Thoracic aorta (tissue), 2 donors: Measurements from ENCODE around the gene MAP3K4. TPM values are rescaled to one million over a fixed set of nuclear protein-coding genes. Genes with fewer than 3 reads are reported as not detected.

Experiments
- ATAC-seq: fragments of 150-250 bp; one replicate; pipeline ENCODE4 v1.8.0; 2017; ENCODE audit warnings: low read depth; ENCODE audit not compliant: insufficient number of reproducible peaks, low FRiP score
- DNase-seq: peaks from one replicate; pipeline ENCODE4 v3.0.0-alpha.2; 2020; ENCODE audit warnings: low spot score
- H3K27ac ChIP-seq, 2 donors: fragments of 200-600 bp; sonication (generic); 1 replicate in 1 of 2; 2 replicates in 1 of 2; pipeline ENCODE4 v1.5.1; 2016; ENCODE audit warnings: mild to moderate bottlenecking in 2 of 2, moderate library complexity in 2 of 2
- H3K27me3 ChIP-seq: fragments of 200-600 bp; sonication (generic); replicated peaks from 2 replicates; pipeline ENCODE4 v1.6.0; 2016; ENCODE audit warnings: mild to moderate bottlenecking; ENCODE audit not compliant: insufficient read depth
- H3K36me3 ChIP-seq: fragments of 200-600 bp; sonication (generic); one replicate; pipeline ENCODE4 v1.5.1; 2016
- H3K4me1 ChIP-seq, 2 donors: fragments of 200-600 bp; sonication (generic); 1 replicate in 1 of 2; 2 replicates in 1 of 2; pipeline versions ENCODE4 v1.5.1 to v1.6.0; 2016; ENCODE audit warnings: low read depth in 2 of 2, mild to moderate bottlenecking in 1 of 2; ENCODE audit not compliant: control insufficient read depth in 1 of 2
- H3K4me3 ChIP-seq: fragments of 200-600 bp; sonication (generic); 2 replicates; pipeline ENCODE4 v1.5.1; 2016; ENCODE audit warnings: mild to moderate bottlenecking
- H3K9me3 ChIP-seq: fragments of 200-600 bp; sonication (generic); 2 replicates; pipeline ENCODE4 v1.5.1; 2016
- CTCF ChIP-seq: fragments of 200-600 bp; sonication (generic); IDR thresholded peaks from one replicate; pipeline ENCODE4 v1.5.1; 2019; ENCODE audit warnings: antibody characterized with exemption
- total RNA-seq, 2 donors: library from RNA; depleted of rRNA; stranded (reverse); fragments of >200 nt; gene quantifications; one replicate each; pipeline versions ENCODE4 v1.1.0 to v1.2.3, GENCODE V29; 2016

Gene MAP3K4
- total RNA-seq, 2 donors from 2014 or later = 22.6 to 25.3 TPM

DNA sequence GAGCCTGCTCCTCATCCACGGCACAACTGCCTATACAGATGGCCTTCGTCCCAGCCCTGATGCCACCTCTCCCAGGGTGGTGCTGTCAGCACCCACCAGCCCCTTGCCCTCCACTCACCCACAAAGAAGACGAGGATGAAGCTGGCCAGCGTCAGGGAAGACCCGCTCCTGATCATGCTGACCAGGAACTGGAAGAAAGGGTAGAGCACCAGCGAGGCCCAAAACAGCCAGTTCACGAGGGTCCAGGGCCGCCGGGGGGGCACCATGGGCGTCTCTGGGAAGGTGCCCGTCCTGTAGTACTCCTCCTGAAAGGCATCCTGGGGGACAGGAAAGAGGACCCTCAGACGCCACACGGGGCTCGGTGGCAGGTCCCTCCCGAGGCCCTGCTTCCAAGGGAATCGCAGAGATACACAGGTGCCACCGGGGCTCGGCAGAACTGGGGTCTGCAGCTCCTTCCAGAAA lies 147.8 kb downstream of the MAP3K4 start:
- no peak for ATAC-seq
- no peak for TF ChIP-seq CTCF
- H3K36me3 ChIP-seq = peaks cover 18% of the 10 kb centered on the region
- H3K27ac ChIP-seq = no peak overlapping the region
- DNase-seq = no peak
- no peak overlapping the region for H3K4me3 ChIP-seq
- H3K4me1 ChIP-seq = no peaks in the 10 kb centered on the region
- no peaks in the 10 kb centered on the region for H3K9me3 ChIP-seq
- no peaks in the 10 kb centered on the region for H3K27me3 ChIP-seq

DNA sequence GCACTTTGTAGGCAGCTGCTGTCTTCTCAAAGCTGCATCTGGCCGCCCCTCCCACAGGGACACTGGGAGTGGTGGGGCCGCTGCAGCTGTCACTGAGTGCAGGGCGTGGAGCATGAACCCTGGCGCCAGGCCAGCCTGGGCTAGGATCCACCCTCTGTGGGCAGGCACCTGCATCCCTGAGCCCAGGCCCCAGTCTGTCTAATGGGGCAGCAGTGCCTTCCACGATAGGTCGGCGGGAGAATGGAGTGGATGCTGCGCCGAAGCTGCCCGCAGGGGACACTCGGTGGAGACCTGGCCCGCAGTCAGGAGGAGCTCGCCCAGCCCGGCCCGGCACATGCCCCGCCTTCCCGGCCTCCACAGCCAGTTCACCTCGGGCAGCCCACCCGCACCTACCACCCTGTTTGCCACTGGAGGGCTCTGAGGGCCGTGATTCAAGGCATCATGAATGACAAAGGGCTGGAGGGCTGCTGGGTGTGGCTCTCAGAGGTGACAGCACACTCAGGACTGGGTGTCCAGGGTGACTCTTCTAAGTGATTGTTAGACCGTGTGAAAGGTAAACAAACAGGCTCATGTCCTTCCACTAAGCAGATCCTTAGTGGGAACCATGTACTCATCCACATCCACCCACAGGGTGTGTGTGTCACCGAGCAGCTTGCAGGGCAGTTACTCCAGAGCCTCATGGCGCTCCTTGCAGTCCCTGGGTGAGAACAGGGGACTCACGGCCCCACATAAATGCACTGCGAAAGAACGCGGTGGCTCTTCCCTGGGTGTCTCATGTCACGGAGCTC lies 148.4 kb downstream of the MAP3K4 start:
- no peak overlapping the region for H3K27ac ChIP-seq
- H3K36me3 ChIP-seq = peaks cover 18% of the 10 kb centered on the region
- no peaks in the 10 kb centered on the region for H3K9me3 ChIP-seq
- no peak for TF ChIP-seq CTCF
- H3K4me3 ChIP-seq = no peak overlapping the region
- DNase-seq (no peak), ATAC-seq (no peak)
- H3K4me1 ChIP-seq = no peaks in the 10 kb centered on the region
- no peaks in the 10 kb centered on the region for H3K27me3 ChIP-seq

DNA sequence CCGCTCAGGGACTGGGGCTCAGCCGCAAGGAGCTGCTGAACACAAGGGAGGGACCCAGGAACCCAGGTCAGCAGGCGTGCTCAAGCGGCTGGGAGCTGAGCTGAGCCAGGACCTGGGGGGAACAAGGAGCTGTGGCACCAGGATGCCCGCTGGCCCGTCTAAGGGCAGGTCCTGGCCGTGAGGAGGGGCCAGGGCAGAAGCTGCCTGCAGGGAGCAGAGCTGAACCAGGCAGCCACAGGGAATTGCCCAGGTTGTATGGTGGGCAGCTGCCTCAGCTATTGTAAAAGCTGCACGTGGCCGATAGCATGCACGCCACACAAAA lies 148.9 kb downstream of the MAP3K4 start:
- DNase-seq (no peak), ATAC-seq (no peak)
- H3K9me3 ChIP-seq = no peaks in the 10 kb centered on the region
- peaks cover 18% of the 10 kb centered on the region for H3K36me3 ChIP-seq
- H3K27ac ChIP-seq = no peak overlapping the region
- no peaks in the 10 kb centered on the region for H3K4me1 ChIP-seq
- no peaks in the 10 kb centered on the region for H3K27me3 ChIP-seq
- H3K4me3 ChIP-seq = no peak overlapping the region
- TF ChIP-seq CTCF = no peak

DNA sequence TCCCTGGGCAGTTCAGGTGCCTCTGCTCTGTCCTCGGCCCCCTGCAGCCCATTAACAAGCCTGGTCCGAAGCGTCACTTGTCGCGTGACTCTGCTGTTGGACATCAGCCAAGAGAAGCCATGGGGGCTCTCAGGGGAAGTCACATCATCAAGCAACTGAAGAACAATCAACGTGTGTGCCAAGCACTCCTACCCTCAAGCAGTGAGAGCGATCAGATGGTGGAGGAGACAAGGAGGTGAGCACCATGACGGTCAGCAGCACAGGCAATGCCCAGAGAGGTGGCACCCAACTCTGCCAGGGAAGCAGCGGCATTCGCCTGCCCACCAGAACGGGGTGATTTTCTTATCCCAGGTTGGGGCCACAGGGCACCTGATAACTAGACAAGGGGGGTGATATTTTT lies 149.6 kb downstream of the MAP3K4 start:
- Histone ChIP-seq H3K27ac (no peak overlapping the region), H3K9me3 (no peaks in the 10 kb centered on the region), H3K36me3 (peaks cover 18% of the 10 kb centered on the region), H3K4me3 (no peak overlapping the region), H3K27me3 (no peaks in the 10 kb centered on the region), H3K4me1 (no peaks in the 10 kb centered on the region)
- DNase-seq (no peak), ATAC-seq (no peak)
- no peak for TF ChIP-seq CTCF

GRCh38 chr6:161142957-161143296 lies 151.4 kb downstream of the MAP3K4 start:
- DNase-seq (no peak), ATAC-seq (no peak)
- no peaks in the 10 kb centered on the region for H3K9me3 ChIP-seq
- H3K4me1 ChIP-seq = no peaks in the 10 kb centered on the region
- no peaks in the 10 kb centered on the region for H3K27me3 ChIP-seq
- no peak for TF ChIP-seq CTCF
- H3K4me3 ChIP-seq = no peak overlapping the region
- no peak overlapping the region for H3K27ac ChIP-seq
- peaks cover 12% of the 10 kb centered on the region for H3K36me3 ChIP-seq
